DND-41 (cell line): ENCODE results near the gene MLX.

Source experiments
- CTCF ChIP-seq: IDR thresholded peaks from 2 replicates; pipeline ENCODE4 v1.5.1; 2012; ENCODE audit warnings: borderline replicate concordance, low read length, moderate library complexity, mild to moderate bottlenecking; ENCODE audit not compliant: poor library complexity, severe bottlenecking; ENCODE audit errors: extremely low read depth
- EZH2 ChIP-seq: IDR thresholded peaks from 3 replicates; pipeline ENCODE4 v1.6.1; 2012; ENCODE audit warnings: borderline replicate concordance, low read depth, mild to moderate bottlenecking, moderate library complexity, low read length, inconsistent platforms; ENCODE audit not compliant: severe bottlenecking

GRCh38 chr17:42530952-42531454 is 35.9 kb upstream of the MLX start:
- no peak for TF ChIP-seq CTCF
- no peak for TF ChIP-seq EZH2
